HepG2 (cell line): ENCODE results near the gene FHL1. TPM values are rescaled to one million over a fixed set of nuclear protein-coding genes. Genes with fewer than 3 reads are reported as not detected.

Experiments
- ATAC-seq: fragments of 200-7000 bp; cut with Tn5 transposase; 3 replicates; pipeline ENCODE4 v1.9.1; 2020; ENCODE audit warnings: mild to moderate bottlenecking, moderate library complexity
- BruUV-seq: library from RNA; stranded (reverse); fragments of 400-500 nt; replicated peaks from 2 replicates; lab custom pipeline; 2021; lab: Mats Ljungman, UMichigan
- CTCF ChIA-PET: fragments of 300-600 bp; formaldehyde crosslinking; extraction: SDS; loops from one replicate; lab custom pipeline; 2021; ENCODE audit warnings: low total read pairs, inconsistent platforms, low intra/inter-chr PET ratio; lab: Yijun Ruan, JAX
- POLR2A ChIA-PET: fragments of 350-600 bp; sonication (Branson Sonifier 250); formaldehyde crosslinking; loops from one replicate; lab custom pipeline; 2020; ENCODE audit warnings: antibody characterized with exemption, inconsistent platforms; lab: Yijun Ruan, JAX
- DNase-seq: peaks from one replicate; pipeline ENCODE4 v3.0.0-alpha.2; 2015; ENCODE audit warnings: low spot score
- FAIRE-seq: peaks from 3 replicates; lab custom pipeline; 2011; peaks lifted over from hg19 to GRCh38; lab: Jason Lieb, UNC
- H2AFZ ChIP-seq: one replicate; pipeline ENCODE4 v1.6.1; 2011; ENCODE audit warnings: low read length, inconsistent platforms
- H3K27ac ChIP-seq: fragments of 300-600 bp; 3 replicates; pipeline ENCODE4 v1.8.0; 2011; ENCODE audit warnings: mixed run types, mild to moderate bottlenecking, mixed read lengths, low read length, inconsistent platforms; ENCODE audit not compliant: insufficient read depth; ENCODE audit errors: extremely low read length
- H3K27me3 ChIP-seq, 2 experiments: fragments of 200-600 bp in 1 of 2; 2 replicates in 1 of 2; 3 replicates in 1 of 2; pipeline versions ENCODE4 v1.6.0 to v1.8.0; 2011; ENCODE audit warnings: low read length in 2 of 2, mild to moderate bottlenecking in 2 of 2, moderate library complexity in 2 of 2, inconsistent platforms in 1 of 2; ENCODE audit not compliant: insufficient read depth in 2 of 2, control insufficient read depth in 1 of 2
- H3K36me3 ChIP-seq, 2 experiments: fragments of 200-600 bp in 1 of 2; replicated peaks in 1 of 2; 2 replicates in 1 of 2; 3 replicates in 1 of 2; pipeline versions ENCODE4 v1.5.1 to v1.8.0; 2011; ENCODE audit warnings: low read length in 2 of 2, inconsistent platforms in 1 of 2; ENCODE audit not compliant: insufficient read depth in 2 of 2, control insufficient read depth in 1 of 2
- H3K4me1 ChIP-seq: 2 replicates; pipeline ENCODE4 v1.5.1; 2012; ENCODE audit warnings: low read length, inconsistent platforms; ENCODE audit not compliant: insufficient read depth
- H3K4me2 ChIP-seq: 2 replicates; pipeline ENCODE4 v1.6.0; 2011; ENCODE audit warnings: low read depth, low read length, inconsistent platforms
- H3K4me3 ChIP-seq, 3 experiments: fragments of 200-600 bp in 1 of 3; sonication (generic), shearing (Covaris generic) in 1 of 3; replicated peaks in 1 of 3; 2 replicates each; pipeline ENCODE4 v1.5.1; 2011 to 2016; ENCODE audit warnings: low read length in 3 of 3, inconsistent platforms in 2 of 3, low read depth in 2 of 3, mild to moderate bottlenecking in 2 of 3, control low read depth in 1 of 3, mixed read lengths in 1 of 3; ENCODE audit not compliant: insufficient read depth in 1 of 3
- H3K79me2 ChIP-seq: one replicate; pipeline ENCODE4 v1.6.1; 2011; ENCODE audit warnings: low read length, inconsistent platforms; ENCODE audit not compliant: insufficient read depth
- H3K9ac ChIP-seq: 2 replicates; pipeline ENCODE4 v1.6.0; 2011; ENCODE audit warnings: mild to moderate bottlenecking, low read depth, low read length, inconsistent platforms; ENCODE audit not compliant: insufficient read depth
- H3K9me3 ChIP-seq: 2 replicates; pipeline ENCODE4 v1.5.1; 2012; ENCODE audit warnings: mild to moderate bottlenecking, low read length
- H4K20me1 ChIP-seq: 2 replicates; pipeline ENCODE4 v1.6.0; 2011; ENCODE audit warnings: inconsistent platforms, mild to moderate bottlenecking, low read length, moderate library complexity; ENCODE audit not compliant: insufficient read depth
- BCL6 ChIP-seq: IDR thresholded peaks from 2 replicates; pipeline ENCODE4 v1.6.1; 2016; ENCODE audit warnings: missing genetic modification reagents, missing compliant biosample characterization
- ESRRA ChIP-seq: sonication (generic); formaldehyde crosslinking; IDR thresholded peaks from 2 replicates; pipeline ENCODE4 v1.5.1; 2020; ENCODE audit warnings: mild to moderate bottlenecking, low read depth, missing genetic modification reagents
- KLF11 ChIP-seq: IDR thresholded peaks from 2 replicates; pipeline ENCODE4 v1.6.1; 2016; ENCODE audit warnings: missing compliant biosample characterization
- PLRG1 ChIP-seq: fragments of 450-650 bp; conservative IDR thresholded peaks from 2 replicates; pipeline ENCODE4 v1.6.1; 2016
- SRF ChIP-seq: IDR thresholded peaks from 2 replicates; pipeline ENCODE4 v1.6.1; 2011; ENCODE audit warnings: mild to moderate bottlenecking, low read depth, low read length, moderate library complexity
- TCF7 ChIP-seq: sonication (generic); IDR thresholded peaks from 2 replicates; pipeline ENCODE4 v1.6.1; 2016; ENCODE audit warnings: antibody characterized with exemption, low read depth
- ZBTB21 ChIP-seq: sonication (generic); formaldehyde crosslinking; IDR thresholded peaks from 2 replicates; pipeline ENCODE4 v1.4.0; 2020; ENCODE audit warnings: missing genetic modification reagents
- ZBTB42 ChIP-seq: sonication (generic); formaldehyde crosslinking; IDR thresholded peaks from 2 replicates; pipeline ENCODE4 v1.5.0; 2020; ENCODE audit warnings: mild to moderate bottlenecking, missing genetic modification reagents
- ZNF33B ChIP-seq: sonication (generic); formaldehyde crosslinking; IDR thresholded peaks from 2 replicates; pipeline ENCODE4 v1.5.1; 2020; ENCODE audit warnings: mild to moderate bottlenecking, missing genetic modification reagents
- ZNF510 ChIP-seq: sonication (generic); formaldehyde crosslinking; IDR thresholded peaks from 2 replicates; pipeline ENCODE4 v1.4.0; 2020; ENCODE audit warnings: low read depth, mild to moderate bottlenecking, missing genetic modification reagents
- ZNF512 ChIP-seq: sonication (generic); formaldehyde crosslinking; IDR thresholded peaks from 2 replicates; pipeline ENCODE4 v1.4.0; 2020; ENCODE audit warnings: mild to moderate bottlenecking, missing genetic modification reagents
- ZNF607 ChIP-seq: sonication (generic); formaldehyde crosslinking; IDR thresholded peaks from 2 replicates; pipeline ENCODE4 v1.5.1; 2020; ENCODE audit warnings: missing genetic modification reagents, mild to moderate bottlenecking, borderline replicate concordance
- WGBS: methylation state at CpG from one replicate; pipeline ENCODE4 v1.1.6; 2017; ENCODE audit warnings: low lambda C conversion rate; 5-methylcytosine and 5-hydroxymethylcytosine counted together
- in situ Hi-C: cut with HindIII; loops from 2 replicates; pipeline ENCODE4 v1.10.0; 2017; ENCODE audit warnings: low pct_unique_long_range_greater_than_20kb; ENCODE audit not compliant: extremely low pct_ligation_motif_present
- intact Hi-C: fragments of 100-400 bp; cut with micrococcal nuclease; formaldehyde crosslinking; loops from one replicate; pipeline ENCODE4 v1.10.0; 2022; ENCODE audit not compliant: unreplicated experiment
- polyA plus RNA-seq, 8 experiments: library from polyadenylated mRNA; depleted of rRNA in 3 of 8; stranded (reverse) in 7 of 8; unstranded in 1 of 8; fragments of >200 nt; fragmentation: Illumina TruSeq in 4 of 8; extraction: Trizol in 4 of 8; gene quantifications; 2 replicates each; pipeline versions ENCODE4 v1.2.1 to v1.2.3, GENCODE V29; 2011 to 2016; ENCODE audit warnings: low read depth in 4 of 8, missing spikeins in 1 of 8, mixed read lengths in 1 of 8; ENCODE audit not compliant: insufficient read depth in 1 of 8
- total RNA-seq, 5 experiments: library from RNA; depleted of rRNA; stranded (reverse); fragments of >200 nt; fragmentation: Illumina TruSeq; extraction: Trizol; gene quantifications; 2 replicates each; pipeline ENCODE4 v1.2.3, GENCODE V29; 2016; ENCODE audit warnings: low read depth in 1 of 5
- TF ChIP-seq, protein P1 (sequence below): sonication (generic); formaldehyde crosslinking; IDR thresholded peaks from 2 replicates; pipeline ENCODE4 v1.8.0; 2022; ENCODE audit warnings: missing genetic modification reagents, mild to moderate bottlenecking, borderline replicate concordance
- TF ChIP-seq, protein P2 (sequence below): sonication (generic); formaldehyde crosslinking; IDR thresholded peaks from 2 replicates; pipeline ENCODE4 v1.5.1; 2020; ENCODE audit warnings: missing genetic modification reagents, mild to moderate bottlenecking, borderline replicate concordance
- TF ChIP-seq, protein P3 (sequence below): sonication (generic); IDR thresholded peaks from 2 replicates; pipeline ENCODE4 v1.6.1; 2016; ENCODE audit warnings: low read depth, borderline replicate concordance
- TF ChIP-seq, protein P4 (sequence below): sonication (generic); formaldehyde crosslinking; IDR thresholded peaks from 2 replicates; pipeline ENCODE4 v1.4.0; 2020; ENCODE audit warnings: missing genetic modification reagents, mild to moderate bottlenecking, borderline replicate concordance

Gene FHL1
- total and polyA plus RNA-seq, 2 of the 13 experiments (the other 11 are each of a cell fraction or from before 2014, with no cell fraction given) = 0.33 TPM; not detected in 1

DNA sequence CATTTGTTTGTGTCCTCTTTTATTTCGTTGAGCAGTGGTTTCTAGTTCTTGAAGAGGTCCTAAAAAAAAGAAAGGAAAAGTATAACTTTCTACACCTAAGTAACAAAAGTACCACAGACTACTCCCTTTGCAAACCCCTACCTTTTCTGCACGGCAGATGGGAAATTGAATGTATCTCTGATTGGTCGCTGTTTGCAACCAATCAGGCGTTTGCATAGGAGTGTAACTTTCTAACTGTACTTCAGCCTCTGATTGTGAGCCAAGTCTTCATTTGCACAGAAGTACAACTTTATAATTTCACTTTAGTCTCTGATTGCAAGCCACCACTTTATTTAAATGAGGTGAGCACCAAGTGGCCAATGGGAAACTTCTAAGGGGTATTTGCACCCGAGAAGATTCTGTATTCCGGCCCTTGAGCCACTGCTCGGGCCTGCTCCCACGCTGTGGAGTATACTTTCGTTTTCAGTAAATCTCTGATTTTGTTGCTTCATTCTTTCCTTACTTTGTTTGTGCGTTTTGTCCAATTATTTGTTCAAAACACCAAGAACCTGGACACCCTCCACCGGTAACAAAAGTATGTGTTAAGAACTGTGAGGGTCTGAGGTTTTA, 40.3 kb upstream of the FHL1 start:
- Histone ChIP-seq H3K27ac (no peak overlapping the region), H3K79me2 (no peaks in the 10 kb centered on the region), H3K27me3 (no peaks in the 10 kb centered on the region), H3K9me3 (no peaks in the 10 kb centered on the region), H3K4me3 (peak overlapping the region in 2 of 3 experiments; percentile 40; a peak in 5 of 6 replicates), H2AFZ (peak overlapping the region; percentile 54), H3K36me3 (no peaks in the 10 kb centered on the region), H3K9ac (no peak overlapping the region), H3K4me1 (no peaks in the 10 kb centered on the region), H3K4me2 (peak overlapping the region; percentile 61), H4K20me1 (no peaks in the 10 kb centered on the region)
- intact Hi-C loops (no loop called here), in situ Hi-C loops (no loop called here)
- POLR2A ChIA-PET = no interaction called here
- CTCF ChIA-PET = no interaction called here
- BruUV-seq = no TSS peak
- 6% methylated on average over 10 of the region's 11 CpGs for WGBS
- FAIRE-seq (peak; percentile 21), ATAC-seq (peak; percentile 51; the same call in 2 of the 3 replicates), DNase-seq (no peak)
- TF ChIP-seq ESRRA (CRISPR knock-in tag) (no peak), BCL6 (CRISPR knock-in tag) (no peak), ZBTB42 (no peak), KLF11 (CRISPR knock-in tag) (no peak), TCF7 (no peak), ZNF510 (CRISPR knock-in tag) (no peak), ZNF607 (CRISPR knock-in tag) (no peak), ZNF512 (CRISPR knock-in tag) (no peak), SRF (no peak), ZBTB21 (CRISPR knock-in tag) (no peak), ZNF33B (CRISPR knock-in tag) (no peak), PLRG1 (no peak)
- TF ChIP-seq, protein P1, sequence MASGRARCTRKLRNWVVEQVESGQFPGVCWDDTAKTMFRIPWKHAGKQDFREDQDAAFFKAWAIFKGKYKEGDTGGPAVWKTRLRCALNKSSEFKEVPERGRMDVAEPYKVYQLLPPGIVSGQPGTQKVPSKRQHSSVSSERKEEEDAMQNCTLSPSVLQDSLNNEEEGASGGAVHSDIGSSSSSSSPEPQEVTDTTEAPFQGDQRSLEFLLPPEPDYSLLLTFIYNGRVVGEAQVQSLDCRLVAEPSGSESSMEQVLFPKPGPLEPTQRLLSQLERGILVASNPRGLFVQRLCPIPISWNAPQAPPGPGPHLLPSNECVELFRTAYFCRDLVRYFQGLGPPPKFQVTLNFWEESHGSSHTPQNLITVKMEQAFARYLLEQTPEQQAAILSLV (CRISPR knock-in tag) = no peak
- TF ChIP-seq, protein P2, sequence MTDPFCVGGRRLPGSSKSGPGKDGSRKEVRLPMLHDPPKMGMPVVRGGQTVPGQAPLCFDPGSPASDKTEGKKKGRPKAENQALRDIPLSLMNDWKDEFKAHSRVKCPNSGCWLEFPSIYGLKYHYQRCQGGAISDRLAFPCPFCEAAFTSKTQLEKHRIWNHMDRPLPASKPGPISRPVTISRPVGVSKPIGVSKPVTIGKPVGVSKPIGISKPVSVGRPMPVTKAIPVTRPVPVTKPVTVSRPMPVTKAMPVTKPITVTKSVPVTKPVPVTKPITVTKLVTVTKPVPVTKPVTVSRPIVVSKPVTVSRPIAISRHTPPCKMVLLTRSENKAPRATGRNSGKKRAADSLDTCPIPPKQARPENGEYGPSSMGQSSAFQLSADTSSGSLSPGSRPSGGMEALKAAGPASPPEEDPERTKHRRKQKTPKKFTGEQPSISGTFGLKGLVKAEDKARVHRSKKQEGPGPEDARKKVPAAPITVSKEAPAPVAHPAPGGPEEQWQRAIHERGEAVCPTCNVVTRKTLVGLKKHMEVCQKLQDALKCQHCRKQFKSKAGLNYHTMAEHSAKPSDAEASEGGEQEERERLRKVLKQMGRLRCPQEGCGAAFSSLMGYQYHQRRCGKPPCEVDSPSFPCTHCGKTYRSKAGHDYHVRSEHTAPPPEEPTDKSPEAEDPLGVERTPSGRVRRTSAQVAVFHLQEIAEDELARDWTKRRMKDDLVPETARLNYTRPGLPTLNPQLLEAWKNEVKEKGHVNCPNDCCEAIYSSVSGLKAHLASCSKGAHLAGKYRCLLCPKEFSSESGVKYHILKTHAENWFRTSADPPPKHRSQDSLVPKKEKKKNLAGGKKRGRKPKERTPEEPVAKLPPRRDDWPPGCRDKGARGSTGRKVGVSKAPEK (CRISPR knock-in tag) = no peak
- TF ChIP-seq, protein P3, sequence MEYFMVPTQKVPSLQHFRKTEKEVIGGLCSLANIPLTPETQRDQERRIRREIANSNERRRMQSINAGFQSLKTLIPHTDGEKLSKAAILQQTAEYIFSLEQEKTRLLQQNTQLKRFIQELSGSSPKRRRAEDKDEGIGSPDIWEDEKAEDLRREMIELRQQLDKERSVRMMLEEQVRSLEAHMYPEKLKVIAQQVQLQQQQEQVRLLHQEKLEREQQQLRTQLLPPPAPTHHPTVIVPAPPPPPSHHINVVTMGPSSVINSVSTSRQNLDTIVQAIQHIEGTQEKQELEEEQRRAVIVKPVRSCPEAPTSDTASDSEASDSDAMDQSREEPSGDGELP = no peak
- TF ChIP-seq, protein P4, sequence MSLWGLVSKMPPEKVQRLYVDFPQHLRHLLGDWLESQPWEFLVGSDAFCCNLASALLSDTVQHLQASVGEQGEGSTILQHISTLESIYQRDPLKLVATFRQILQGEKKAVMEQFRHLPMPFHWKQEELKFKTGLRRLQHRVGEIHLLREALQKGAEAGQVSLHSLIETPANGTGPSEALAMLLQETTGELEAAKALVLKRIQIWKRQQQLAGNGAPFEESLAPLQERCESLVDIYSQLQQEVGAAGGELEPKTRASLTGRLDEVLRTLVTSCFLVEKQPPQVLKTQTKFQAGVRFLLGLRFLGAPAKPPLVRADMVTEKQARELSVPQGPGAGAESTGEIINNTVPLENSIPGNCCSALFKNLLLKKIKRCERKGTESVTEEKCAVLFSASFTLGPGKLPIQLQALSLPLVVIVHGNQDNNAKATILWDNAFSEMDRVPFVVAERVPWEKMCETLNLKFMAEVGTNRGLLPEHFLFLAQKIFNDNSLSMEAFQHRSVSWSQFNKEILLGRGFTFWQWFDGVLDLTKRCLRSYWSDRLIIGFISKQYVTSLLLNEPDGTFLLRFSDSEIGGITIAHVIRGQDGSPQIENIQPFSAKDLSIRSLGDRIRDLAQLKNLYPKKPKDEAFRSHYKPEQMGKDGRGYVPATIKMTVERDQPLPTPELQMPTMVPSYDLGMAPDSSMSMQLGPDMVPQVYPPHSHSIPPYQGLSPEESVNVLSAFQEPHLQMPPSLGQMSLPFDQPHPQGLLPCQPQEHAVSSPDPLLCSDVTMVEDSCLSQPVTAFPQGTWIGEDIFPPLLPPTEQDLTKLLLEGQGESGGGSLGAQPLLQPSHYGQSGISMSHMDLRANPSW (CRISPR knock-in tag) = no peak
